Hematopoietic multipotent progenitor cell treated with erythropoietin and hydrocortisone succinate and interleukin-3 and kit ligand, for 6 days (in vitro differentiated cells): ENCODE data around the gene ZNF385B.
"Not testable (repeated sequence)": the region's sequence is repeated elsewhere in the genome, so short reads cannot be mapped to it uniquely, and the experiment has no call there.

ENCODE experiments used
- DNase-seq: peaks from one replicate; pipeline ENCODE4 v3.0.0-alpha.2; 2015

ZNF385B gene

DNA sequence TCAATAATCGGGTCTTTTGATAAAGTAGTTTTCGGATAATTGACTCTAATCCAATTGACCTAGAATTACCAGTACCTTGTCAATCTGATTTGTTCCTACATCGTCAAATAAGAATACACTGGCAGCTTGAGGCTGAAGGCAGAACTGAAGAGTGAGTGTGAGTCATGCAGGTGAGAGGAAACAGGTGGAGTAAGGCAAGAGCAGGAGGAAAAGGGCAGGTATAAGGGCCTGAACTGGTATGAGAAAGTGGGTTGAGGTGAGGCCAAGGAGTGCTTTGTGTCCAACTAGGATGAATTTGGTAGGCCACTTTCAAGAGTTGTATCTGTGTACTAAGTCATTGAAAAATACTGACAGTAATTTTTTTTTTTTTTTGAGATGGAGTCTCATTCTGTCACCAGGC, 186.0 kb downstream of the ZNF385B start:
- no peak for DNase-seq

- DNase-seq, result no peak
Measured at GRCh38 chr2:179671043-179671981, 190.1 kb downstream of the ZNF385B start.

DNA sequence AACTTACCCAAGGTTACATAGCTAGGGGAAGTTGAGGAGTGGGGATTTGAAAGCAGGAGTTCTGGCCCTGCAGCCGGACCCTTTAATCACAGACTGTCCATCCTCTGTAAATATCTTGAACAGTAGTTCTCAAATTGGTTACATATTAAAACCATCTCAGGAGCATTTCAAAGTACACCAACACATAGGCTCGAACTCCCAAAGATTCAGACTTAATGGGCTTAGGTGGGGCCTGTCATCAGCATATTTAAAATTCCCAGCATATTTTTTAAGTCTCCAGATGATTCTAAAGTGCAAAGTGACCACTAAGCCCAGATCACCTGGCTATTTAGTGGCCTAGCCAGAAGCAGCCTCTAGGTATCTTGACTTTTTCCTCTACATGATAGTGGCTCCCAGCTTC, 192.2 kb downstream of the ZNF385B start:
- DNase-seq, result no peak

DNA sequence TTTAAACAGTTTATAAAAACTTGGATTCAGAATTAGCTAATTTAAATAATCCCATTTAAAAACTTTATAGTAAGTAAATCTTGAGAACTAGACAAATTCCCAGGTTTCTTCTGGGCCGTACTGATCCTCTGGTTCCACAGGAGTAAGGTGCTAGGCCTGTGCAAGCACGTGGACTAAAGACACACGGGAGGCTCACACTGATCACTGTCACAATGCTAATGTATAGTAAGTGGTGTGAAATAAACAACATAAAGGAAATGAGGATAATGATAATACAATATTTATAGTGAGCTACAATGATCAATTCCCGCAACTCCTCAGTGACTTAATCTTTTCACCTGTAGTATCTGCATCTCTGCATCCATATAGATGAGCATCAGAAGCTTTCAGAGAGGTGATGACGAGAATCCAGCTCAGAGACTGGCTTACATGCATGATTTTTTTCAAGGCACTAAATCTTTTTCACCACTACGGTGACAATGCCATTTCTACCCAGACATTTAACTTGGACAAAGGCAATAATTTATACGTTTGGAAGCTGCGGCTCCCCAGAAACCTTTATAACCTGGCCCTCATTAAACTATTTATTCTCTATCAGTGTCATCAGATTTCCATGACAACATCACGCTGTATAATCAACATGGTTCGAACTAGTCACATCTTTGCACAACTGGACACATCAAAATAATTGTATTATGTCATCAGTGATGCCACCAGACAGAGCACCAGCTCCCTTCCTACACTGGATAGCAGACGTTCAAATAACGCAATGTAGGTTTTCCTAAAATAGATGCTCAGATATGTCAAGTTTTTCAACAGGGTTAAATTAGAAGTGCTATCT, 196.2 kb downstream of the ZNF385B start:
- no peak for DNase-seq

GRCh38 chr2:179661986-179662385, 199.4 kb downstream of the ZNF385B start:
- DNase-seq, result no peak

- no peak for DNase-seq
Measured at GRCh38 chr2:179657068-179657595, 204.3 kb downstream of the ZNF385B start.

- no peak for DNase-seq
Measured at GRCh38 chr2:179655627-179656026, 205.8 kb downstream of the ZNF385B start.

DNA sequence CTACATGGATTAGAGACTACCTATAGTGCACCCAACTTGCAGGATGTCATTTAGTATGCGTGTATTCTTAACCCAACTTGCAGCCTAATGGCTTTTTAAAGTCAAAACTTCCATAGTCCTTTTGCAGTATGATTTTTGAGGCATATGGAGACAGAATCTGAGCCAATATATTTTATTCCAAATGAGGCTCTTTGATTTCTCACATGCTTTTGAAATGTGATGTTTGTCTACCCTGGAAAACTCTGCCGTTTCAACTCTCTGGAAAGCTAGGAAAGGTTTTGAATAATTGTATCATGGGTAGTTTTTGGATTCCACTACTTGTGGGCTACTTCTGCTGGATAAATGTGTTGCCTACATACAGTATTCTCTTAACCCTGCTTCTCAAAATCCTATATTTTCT, 206.6 kb downstream of the ZNF385B start:
- no peak for DNase-seq

GRCh38 chr2:179652296-179652695, 209.1 kb downstream of the ZNF385B start:
- DNase-seq, result no peak

- no peak for DNase-seq
Measured at GRCh38 chr2:179650420-179650819, 211.0 kb downstream of the ZNF385B start.

DNA sequence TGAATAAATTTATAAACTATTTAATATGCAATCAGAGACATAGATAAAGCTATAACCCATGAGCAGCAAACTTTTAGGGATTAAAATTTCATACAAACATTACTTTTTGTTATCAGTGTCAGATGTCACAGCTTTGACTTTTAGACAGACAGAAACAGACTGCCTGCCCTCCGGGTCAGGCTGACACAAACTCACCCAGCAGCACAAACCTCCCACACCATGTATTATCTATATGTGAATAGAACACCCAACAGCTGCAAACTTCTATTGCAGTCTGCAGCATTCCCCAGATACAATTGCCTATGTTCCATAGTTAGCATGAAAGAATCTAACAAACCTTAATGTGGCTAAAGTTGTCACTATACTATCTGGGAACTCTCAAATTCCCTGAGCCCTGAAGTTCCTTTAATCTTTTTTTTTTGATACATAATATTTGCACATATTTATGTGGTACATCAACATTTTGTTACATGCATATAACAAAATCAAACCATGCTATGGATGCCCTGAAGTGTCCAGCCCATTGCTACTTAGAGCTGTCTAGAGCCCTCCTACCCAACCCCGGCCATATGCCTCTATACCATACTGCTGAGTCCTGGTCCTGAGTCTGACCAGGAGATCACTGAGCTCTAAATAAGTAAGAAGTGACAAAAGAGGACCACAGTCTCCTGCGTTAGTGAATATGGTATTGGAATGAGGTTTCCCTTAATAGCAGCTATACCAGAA, 214.4 kb downstream of the ZNF385B start:
- DNase-seq, result no peak

GRCh38 chr2:179646173-179646769, 215.1 kb downstream of the ZNF385B start:
- DNase-seq, result no peak

- no peak for DNase-seq
Measured at GRCh38 chr2:179645047-179645446, 216.4 kb downstream of the ZNF385B start.

DNA sequence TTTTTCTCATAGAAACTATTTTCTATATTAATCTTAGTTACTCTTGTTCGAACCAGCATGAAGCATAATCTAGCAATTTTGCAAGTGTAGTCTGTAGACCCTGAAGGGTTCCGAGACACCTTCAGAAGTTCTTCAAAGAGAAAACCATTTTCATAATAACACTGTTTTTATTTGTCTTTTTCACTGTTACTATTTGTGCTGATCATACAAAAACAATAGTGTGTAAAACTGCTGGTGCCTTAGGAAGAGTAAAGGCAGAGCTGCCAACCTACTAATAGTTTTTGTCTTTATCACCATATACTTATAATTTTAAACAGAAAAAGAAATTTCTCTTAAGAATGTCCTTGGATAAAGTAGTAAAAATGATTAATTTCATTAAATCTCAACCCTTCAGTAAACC, 218.9 kb downstream of the ZNF385B start:
- DNase-seq, result no peak

DNA sequence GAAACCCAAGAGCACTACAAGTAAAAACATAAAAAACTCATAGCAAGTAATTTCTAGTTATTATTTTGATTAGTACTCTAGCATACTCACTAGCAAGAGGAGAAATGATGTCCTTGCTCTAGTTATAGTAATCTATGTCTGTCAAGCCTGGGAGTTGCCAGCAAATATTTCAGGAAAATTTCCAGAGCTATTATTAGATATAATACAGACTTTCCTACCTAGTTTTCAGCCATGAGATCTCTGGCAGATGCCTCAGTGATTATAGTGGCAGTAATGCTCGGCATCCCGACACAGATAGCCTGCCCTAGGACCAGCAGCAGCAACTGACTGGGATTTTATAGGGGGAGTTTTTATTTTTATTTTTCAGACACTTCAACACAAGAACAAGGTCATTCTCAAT, 224.4 kb downstream of the ZNF385B start:
- no peak for DNase-seq

DNA sequence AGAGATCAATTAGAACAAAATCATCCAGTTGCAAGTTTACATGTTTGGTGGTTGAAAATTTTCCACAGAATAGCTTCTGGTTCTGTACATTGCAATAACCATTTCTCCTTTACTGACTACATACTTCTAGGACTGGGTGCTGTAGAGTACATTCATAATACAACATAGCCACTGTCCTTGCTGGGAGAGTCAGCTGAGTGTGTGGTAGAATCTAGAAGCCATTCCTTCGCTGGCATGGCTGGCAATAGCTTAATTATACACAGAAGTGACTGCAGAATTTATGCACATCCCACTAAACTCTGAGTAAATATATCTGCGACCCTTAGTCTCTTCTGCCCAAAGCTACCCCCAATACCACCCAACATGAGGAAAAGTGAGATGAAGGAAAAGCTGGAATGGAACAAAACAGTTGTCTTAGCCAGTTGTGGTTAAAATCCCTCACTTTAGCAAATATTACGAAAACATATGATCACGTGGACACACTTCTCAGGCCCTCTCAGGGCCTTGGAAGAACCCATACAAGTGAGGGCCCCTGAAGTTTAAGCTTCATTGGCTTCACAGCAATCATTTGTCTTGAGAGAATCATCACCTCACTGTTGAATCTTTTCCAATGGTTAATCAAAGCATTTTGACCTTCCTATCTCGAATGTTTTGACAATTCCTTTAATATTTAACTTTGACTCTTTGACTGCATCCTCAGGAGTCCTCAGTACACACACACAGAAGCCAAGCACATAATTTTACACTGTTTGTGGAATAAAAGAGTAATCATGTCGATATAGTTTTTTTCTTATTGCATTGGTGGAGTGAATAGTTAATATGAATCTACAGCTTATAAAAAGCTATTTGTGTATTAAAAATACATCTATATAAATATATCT, 225.1 kb downstream of the ZNF385B start:
- DNase-seq, result no peak

DNA sequence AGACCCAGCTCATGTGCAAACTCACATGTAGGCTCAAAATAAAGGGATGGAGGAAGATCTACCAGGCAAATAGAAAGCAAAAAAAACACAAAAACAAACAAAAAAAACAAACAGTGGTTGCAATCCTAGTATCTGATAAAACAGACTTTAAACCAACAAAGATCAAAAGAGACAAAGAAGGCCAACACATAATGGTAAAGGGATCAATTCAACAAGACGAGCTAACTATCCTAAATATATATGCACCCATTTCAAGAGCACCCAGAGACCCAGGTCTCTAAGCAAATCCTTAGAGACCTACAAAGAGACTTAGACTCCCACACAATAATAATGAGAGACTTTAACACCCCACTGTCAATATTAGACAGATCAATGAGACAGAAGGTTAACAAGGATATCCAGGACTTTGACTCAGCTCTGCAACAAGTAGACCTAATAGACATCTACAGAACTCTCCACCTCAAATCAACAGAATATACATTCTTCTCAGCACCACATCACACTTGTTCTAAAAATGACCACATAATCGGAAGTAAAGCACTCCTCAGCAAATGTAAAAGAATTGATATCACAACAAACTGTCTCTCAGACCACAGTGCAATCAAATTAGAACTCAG, 229.5 kb downstream of the ZNF385B start:
- not testable (repeated sequence) for DNase-seq

- DNase-seq, result not testable (repeated sequence)
Measured at GRCh38 chr2:179629776-179630175, 231.6 kb downstream of the ZNF385B start.

DNA sequence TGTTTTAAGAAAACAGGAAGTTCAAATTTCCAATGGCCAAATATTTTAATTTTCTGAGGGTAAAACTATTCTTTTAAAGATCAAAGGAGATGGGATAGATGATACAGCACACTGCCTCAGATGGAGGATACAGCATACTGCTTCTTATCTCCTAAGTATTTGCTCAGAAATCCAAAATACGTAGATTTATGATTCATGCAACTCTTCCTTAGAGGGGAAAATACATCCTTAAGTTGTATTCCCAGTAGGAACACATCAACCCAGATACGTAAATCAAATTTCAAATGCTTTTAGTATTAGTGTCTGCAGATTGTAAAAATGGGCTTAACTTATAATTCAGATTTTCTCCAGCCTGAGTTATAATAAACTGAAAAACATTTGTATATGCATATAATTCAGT, 235.2 kb downstream of the ZNF385B start:
- DNase-seq, result no peak

DNA sequence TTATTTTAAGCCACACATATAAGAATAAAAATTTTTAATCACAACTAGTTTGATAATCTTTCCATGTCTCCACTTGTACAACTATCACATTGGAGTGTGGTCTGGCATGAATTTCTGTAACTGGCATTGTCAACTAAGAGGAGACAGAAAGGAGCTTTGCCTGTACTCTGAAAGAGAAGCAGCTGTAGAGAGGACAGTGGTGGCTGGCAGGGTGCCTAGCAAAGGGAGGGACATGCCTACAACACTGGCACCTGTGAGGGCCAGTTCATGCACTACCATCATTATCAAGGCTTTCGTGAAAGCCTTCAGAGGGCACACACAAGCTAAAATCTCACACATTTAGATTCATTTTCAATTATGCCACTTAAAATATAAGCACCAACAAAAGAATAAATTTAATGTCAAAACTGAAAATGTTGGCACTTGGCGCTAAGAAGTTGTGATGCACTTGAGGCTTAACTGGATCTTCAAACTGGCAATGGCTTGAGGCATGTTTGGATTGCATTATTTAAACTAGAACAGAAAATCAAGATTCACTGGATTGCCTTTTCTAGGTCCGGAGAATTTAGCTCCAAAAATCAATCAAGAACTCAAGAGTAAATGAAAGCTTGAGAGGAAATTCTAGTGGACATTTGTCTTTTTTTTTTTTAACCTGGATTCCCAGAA, 238.6 kb downstream of the ZNF385B start:
- DNase-seq, result no peak
